ENCODE results near the gene C1QTNF9B.

GRCh38 chr13:23889615-23890607 is 7.4 kb downstream of the C1QTNF9B start:
- no peak for TF ChIP-seq POLR2AphosphoS5 (IDR thresholded peaks at IDR 0.05; ENCODE audit: low read depth, low read length)
- no peak for TF ChIP-seq TAF1 (IDR thresholded peaks at IDR 0.05; ENCODE audit: borderline replicate concordance, insufficient read depth, low read length)
- no peak for TF ChIP-seq REST (IDR thresholded peaks at IDR 0.05; ENCODE audit: insufficient read depth in 1 of 2, low read depth in 2 of 2, low read length in 2 of 2)
- TF ChIP-seq SIN3A (IDR thresholded peaks at IDR 0.05; ENCODE audit: borderline replicate concordance, insufficient read depth, low read length): no peak
- no peak for TF ChIP-seq FOXP2 (optimal IDR thresholded peaks at IDR 0.05; ENCODE audit: borderline replicate concordance, extremely low read depth, extremely low read length, insufficient read depth)

Data from PFSK-1 (cell line).